CD4-positive, alpha-beta T cell treated with Interleukin-21 for 1 hour (primary cell): ENCODE results near the gene FADS2.

Experiments
- DNase-seq: peaks from one replicate; pipeline ENCODE4 v3.0.0-alpha.2; 2020

FADS2 gene

GRCh38 chr11:61827571-61828378 lies at the start of gene FADS2:
FADS2 (plus strand) TSS chr11:61828300; CDS start chr11:61828391, 91 bp downstream.
- DNase-seq: peak; percentile 69

GRCh38 chr11:61778357-61778886 lies 49.7 kb upstream of the FADS2 start:
- no peak for DNase-seq

- DNase-seq: no peak
These were observed 49.0 kb upstream of the FADS2 start for GRCh38 chr11:61778920-61779650.

GRCh38 chr11:61779666-61780525 lies 48.2 kb upstream of the FADS2 start:
- DNase-seq: no peak

GRCh38 chr11:61780581-61781162 lies 47.4 kb upstream of the FADS2 start:
- no peak for DNase-seq

GRCh38 chr11:61781585-61781984 lies 46.5 kb upstream of the FADS2 start:
- DNase-seq: no peak

GRCh38 chr11:61782299-61782698 lies 45.8 kb upstream of the FADS2 start:
- DNase-seq: no peak

GRCh38 chr11:61782841-61783240 lies 45.3 kb upstream of the FADS2 start:
- DNase-seq: no peak

- DNase-seq: no peak
These were observed 44.2 kb upstream of the FADS2 start for GRCh38 chr11:61783717-61784505.

- DNase-seq: no peak
These were observed 43.6 kb upstream of the FADS2 start for GRCh38 chr11:61784506-61784805.

GRCh38 chr11:61785837-61786402 lies 42.2 kb upstream of the FADS2 start:
- DNase-seq: no peak

- DNase-seq: peak; percentile 24
These were observed 40.1 kb upstream of the FADS2 start for GRCh38 chr11:61787928-61788491.

GRCh38 chr11:61791737-61792309 lies 36.3 kb upstream of the FADS2 start:
- DNase-seq: peak; percentile 62

GRCh38 chr11:61792310-61793082 lies 35.6 kb upstream of the FADS2 start, which contains the start of the genes FEN1 and TMEM258:
FEN1 (plus strand) TSS chr11:61792911; CDS start chr11:61795362, 2,451 bp downstream.
TMEM258 (minus strand) TSS chr11:61792599; CDS start chr11:61792558, 41 bp downstream.
- DNase-seq: peak; percentile 90

GRCh38 chr11:61793083-61793828 lies 34.8 kb upstream of the FADS2 start:
- no peak for DNase-seq

- DNase-seq: no peak
These were observed 34.3 kb upstream of the FADS2 start for GRCh38 chr11:61793829-61794204.

- DNase-seq: no peak
These were observed 33.5 kb upstream of the FADS2 start for GRCh38 chr11:61794579-61794978.

GRCh38 chr11:61795459-61795858 lies 32.6 kb upstream of the FADS2 start:
- DNase-seq: no peak
